ENCODE results near the gene SRP14.

DNA sequence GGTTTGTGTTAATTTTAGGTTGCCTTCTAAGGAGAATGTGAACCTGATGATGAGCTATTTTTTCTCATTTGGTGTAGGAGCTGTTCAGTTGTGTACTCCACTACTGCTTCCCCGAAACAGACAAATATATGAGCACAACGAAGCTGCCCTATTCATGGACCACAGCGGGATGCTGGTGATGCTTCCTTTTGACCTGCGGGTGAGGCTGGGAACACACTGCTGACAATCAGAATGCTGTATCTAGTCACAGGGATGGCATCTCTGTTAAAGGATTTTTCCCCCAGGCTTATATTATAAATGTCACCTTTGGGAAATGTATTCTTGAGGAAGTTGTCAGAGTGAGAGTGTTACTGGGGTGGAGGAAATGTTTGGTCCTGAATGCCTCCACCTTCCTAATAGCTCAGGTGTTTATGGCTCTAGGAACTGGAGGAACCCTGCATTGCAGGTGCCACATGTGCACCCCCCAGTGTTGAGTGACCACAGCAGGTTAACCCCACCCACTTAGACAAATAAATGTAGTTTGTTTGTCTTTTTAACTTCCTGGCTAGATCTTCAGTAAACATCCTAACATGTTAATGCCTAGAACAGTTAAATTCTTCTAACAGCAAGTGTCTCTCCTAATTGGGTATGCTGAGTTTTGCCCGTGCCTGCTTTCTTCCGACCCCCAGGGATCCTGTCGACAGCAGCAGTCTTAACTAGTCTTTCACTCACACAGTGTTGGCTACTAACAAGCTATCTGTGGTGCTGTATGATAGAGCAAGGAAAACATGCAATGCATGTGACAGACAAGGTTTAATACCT lies 35.7 kb downstream of the SRP14 start:
- TF ChIP-seq, protein P1, sequence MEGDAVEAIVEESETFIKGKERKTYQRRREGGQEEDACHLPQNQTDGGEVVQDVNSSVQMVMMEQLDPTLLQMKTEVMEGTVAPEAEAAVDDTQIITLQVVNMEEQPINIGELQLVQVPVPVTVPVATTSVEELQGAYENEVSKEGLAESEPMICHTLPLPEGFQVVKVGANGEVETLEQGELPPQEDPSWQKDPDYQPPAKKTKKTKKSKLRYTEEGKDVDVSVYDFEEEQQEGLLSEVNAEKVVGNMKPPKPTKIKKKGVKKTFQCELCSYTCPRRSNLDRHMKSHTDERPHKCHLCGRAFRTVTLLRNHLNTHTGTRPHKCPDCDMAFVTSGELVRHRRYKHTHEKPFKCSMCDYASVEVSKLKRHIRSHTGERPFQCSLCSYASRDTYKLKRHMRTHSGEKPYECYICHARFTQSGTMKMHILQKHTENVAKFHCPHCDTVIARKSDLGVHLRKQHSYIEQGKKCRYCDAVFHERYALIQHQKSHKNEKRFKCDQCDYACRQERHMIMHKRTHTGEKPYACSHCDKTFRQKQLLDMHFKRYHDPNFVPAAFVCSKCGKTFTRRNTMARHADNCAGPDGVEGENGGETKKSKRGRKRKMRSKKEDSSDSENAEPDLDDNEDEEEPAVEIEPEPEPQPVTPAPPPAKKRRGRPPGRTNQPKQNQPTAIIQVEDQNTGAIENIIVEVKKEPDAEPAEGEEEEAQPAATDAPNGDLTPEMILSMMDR (IDR thresholded peaks at IDR 0.05; ENCODE audit: insufficient read depth, low read length): no peak
- TF ChIP-seq, protein P2, sequence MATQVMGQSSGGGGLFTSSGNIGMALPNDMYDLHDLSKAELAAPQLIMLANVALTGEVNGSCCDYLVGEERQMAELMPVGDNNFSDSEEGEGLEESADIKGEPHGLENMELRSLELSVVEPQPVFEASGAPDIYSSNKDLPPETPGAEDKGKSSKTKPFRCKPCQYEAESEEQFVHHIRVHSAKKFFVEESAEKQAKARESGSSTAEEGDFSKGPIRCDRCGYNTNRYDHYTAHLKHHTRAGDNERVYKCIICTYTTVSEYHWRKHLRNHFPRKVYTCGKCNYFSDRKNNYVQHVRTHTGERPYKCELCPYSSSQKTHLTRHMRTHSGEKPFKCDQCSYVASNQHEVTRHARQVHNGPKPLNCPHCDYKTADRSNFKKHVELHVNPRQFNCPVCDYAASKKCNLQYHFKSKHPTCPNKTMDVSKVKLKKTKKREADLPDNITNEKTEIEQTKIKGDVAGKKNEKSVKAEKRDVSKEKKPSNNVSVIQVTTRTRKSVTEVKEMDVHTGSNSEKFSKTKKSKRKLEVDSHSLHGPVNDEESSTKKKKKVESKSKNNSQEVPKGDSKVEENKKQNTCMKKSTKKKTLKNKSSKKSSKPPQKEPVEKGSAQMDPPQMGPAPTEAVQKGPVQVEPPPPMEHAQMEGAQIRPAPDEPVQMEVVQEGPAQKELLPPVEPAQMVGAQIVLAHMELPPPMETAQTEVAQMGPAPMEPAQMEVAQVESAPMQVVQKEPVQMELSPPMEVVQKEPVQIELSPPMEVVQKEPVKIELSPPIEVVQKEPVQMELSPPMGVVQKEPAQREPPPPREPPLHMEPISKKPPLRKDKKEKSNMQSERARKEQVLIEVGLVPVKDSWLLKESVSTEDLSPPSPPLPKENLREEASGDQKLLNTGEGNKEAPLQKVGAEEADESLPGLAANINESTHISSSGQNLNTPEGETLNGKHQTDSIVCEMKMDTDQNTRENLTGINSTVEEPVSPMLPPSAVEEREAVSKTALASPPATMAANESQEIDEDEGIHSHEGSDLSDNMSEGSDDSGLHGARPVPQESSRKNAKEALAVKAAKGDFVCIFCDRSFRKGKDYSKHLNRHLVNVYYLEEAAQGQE (IDR thresholded peaks at IDR 0.05; ENCODE audit: insufficient replicate concordance, low read depth): no peak
- no peak for TF ChIP-seq POLR2AphosphoS5 (IDR thresholded peaks at IDR 0.05; ENCODE audit: low read depth)
